ENCODE data around the gene PHF20.
"Not testable (repeated sequence)": the region's sequence is repeated elsewhere in the genome, so short reads cannot be mapped to it uniquely, and the experiment has no call there.

Gene PHF20

DNA sequence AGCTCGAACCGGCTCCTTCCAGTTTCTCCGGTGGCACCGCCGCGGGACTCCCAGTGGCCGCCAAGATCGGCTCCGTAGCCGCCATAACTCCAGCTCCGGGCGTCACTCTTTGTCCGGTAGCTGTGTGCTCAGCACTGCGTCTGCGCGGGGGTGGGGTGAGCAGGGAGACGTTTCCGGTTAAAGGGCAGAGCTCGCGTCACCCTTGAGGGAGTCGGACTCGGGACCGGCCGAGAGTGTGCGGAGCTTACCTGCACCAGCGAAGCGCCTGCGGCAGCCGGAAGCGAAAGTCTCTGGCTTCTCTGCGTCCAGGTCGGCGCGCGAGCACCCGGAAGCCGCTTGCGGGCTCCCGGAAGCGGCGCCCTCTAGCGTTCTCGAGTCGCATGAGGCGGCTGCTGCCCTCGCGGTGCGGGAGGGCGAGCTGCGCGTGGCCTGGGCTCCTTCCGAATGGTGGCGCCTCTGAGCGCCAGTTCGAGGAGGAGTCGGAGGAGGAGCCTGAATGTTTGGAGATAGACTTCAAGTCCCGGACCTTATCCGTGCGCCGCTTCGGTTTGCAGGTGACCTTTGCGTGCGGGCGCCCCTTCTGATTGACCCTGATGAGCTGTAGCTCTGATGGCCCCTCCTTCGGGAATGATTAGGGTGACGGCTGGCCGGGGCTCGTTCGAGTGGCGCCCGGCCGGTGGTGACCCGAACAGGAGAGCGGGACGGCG is 182.5 kb downstream of the PHF20 start, which contains the start of gene SCAND1:
SCAND1 (minus strand) TSS at position 303 of the 707 bp plus-strand sequence; CDS start at position 85, 218 bp downstream.
- peak; percentile 83 for DNase-seq (ENCODE audit: low read depth)
- H3K4me3 ChIP-seq (ENCODE audit: control insufficient read depth, low read depth, low read length): peak within 1 kb of the TSS; percentile 91
- TF ChIP-seq, protein P1, sequence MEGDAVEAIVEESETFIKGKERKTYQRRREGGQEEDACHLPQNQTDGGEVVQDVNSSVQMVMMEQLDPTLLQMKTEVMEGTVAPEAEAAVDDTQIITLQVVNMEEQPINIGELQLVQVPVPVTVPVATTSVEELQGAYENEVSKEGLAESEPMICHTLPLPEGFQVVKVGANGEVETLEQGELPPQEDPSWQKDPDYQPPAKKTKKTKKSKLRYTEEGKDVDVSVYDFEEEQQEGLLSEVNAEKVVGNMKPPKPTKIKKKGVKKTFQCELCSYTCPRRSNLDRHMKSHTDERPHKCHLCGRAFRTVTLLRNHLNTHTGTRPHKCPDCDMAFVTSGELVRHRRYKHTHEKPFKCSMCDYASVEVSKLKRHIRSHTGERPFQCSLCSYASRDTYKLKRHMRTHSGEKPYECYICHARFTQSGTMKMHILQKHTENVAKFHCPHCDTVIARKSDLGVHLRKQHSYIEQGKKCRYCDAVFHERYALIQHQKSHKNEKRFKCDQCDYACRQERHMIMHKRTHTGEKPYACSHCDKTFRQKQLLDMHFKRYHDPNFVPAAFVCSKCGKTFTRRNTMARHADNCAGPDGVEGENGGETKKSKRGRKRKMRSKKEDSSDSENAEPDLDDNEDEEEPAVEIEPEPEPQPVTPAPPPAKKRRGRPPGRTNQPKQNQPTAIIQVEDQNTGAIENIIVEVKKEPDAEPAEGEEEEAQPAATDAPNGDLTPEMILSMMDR (IDR thresholded peaks at IDR 0.05; ENCODE audit: control insufficient read depth, insufficient read depth, low read depth, low read length, missing control alignments): peak; percentile 88

DNA sequence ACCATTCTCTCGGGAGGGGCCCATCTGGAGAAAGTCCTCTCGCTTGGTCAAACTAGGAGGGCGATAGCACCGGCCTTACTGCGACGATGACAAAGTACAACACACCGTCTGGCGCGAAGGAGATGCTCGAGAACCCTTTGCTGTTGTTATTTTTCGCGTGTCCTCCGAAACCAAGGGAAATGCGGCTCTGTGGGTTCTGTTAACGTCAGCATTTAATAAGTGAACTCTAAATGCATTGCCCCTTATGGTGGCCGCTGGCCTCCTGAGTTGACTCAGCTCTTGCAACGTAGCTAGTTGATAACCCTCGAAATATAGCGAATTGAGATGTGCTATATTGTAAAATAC is 183.1 kb downstream of the PHF20 start:
- TF ChIP-seq, protein P1 (IDR thresholded peaks at IDR 0.05; ENCODE audit: control insufficient read depth, insufficient read depth, low read depth, low read length, missing control alignments): no peak
- DNase-seq (ENCODE audit: low read depth): no peak
- H3K4me3 ChIP-seq (ENCODE audit: control insufficient read depth, low read depth, low read length): peak overlapping the region; percentile 91

DNA sequence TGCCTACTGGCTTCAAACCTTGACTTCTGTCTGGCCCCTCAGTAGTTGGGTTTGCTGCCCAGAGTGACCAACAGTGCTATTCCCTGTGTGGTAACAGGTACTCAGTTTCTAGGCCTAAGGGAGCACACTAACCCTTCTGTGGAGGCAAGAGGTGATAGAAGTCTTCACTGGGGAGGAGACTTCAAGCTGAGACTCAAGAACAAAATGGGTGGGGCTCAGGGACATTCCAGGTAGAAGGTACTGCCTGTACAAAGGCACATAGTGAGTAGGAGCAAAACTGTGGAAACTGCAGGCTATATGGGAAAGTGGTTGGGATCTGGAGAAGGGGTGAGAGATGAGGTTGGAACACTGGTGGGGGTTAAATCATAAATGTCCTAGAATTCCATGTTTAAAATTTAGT is 184.8 kb downstream of the PHF20 start:
- no peak for DNase-seq (ENCODE audit: low read depth)
- TF ChIP-seq, protein P1 (IDR thresholded peaks at IDR 0.05; ENCODE audit: control insufficient read depth, insufficient read depth, low read depth, low read length, missing control alignments): no peak
- H3K4me3 ChIP-seq (ENCODE audit: control insufficient read depth, low read depth, low read length): no peak overlapping the region

DNA sequence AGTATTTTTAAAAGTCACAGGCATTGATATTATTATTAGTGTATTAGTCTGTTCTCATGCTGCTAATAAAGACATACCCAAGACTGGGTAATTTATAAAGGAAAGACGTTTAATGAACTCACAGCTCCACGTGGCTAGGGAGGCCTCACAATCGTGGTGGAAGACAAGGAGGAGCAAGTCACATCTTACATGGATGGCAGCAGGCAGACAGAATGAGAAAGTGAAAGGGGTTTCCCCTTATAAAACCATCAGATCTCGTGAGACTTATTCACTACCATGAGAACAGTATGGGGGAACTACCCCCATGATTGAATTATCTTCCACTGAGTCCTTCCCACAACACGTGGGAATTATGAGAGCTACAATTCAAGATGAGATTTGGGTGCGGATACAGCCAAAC is 187.5 kb downstream of the PHF20 start:
- DNase-seq (ENCODE audit: low read depth); H3K4me3 ChIP-seq (ENCODE audit: control insufficient read depth, low read depth, low read length): not testable (repeated sequence)

DNA sequence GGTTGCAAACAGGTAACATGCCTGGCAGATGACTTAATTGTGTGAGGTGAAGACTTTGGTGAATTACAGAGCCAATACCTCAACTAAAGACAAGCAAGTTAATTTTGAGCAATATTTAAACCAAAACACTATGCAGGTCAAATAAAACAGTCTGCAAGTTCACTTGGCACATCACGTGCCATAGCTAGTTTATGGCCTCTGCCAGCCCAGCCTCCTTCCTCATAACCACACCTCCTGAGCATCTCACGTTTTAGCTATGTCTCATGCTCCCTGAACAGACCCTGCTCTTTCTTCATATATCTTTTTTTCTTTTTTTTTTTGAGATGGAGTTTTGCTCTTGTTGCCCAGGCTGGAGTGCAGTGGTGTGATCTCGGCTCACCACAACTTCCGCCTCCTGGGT is 192.1 kb downstream of the PHF20 start:
- H3K4me3 ChIP-seq (ENCODE audit: control insufficient read depth, low read depth, low read length): no peak overlapping the region
- TF ChIP-seq, protein P1 (IDR thresholded peaks at IDR 0.05; ENCODE audit: control insufficient read depth, insufficient read depth, low read depth, low read length, missing control alignments): no peak
- DNase-seq (ENCODE audit: low read depth): no peak

DNA sequence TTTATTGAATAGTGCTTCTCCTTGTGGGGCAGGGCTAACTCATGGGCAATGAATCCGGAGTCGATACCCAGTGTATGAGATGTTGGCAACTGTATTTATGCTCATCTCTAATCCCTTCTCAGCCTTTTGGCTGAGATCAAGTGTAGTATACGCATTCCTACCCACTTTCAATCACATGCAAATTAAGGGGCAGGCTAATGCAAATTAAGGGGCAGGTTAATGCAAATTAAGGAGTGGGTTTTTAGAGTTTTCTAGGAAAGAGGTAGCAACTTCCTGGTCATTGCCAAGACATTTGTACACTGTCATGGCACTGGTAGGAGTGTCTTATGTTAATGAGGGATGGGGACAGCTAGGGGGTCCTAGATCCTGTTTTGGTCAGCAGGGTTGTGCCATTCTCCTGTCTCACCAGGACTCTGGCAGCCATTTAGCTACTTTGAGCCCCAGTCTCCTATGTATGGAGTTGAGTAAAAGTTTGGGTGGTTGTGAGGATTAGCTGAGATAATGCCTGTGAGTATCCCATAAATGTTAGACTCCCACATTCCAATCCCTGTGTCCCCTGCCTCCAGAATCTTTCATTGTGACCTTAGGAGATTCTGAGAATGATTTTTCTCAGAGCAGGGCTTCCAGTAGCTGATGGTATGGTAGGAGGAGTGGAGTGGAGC is 196.3 kb downstream of the PHF20 start, which contains the start of gene CNBD2:
CNBD2 (plus strand) TSS at position 612 of the 662 bp plus-strand sequence. CDS start 173 bp downstream, outside the sequence.
- no peak for DNase-seq (ENCODE audit: low read depth)
- TF ChIP-seq, protein P1 (IDR thresholded peaks at IDR 0.05; ENCODE audit: control insufficient read depth, insufficient read depth, low read depth, low read length, missing control alignments): no peak
- H3K4me3 ChIP-seq (ENCODE audit: control insufficient read depth, low read depth, low read length): no peak within 1 kb of the TSS

DNA sequence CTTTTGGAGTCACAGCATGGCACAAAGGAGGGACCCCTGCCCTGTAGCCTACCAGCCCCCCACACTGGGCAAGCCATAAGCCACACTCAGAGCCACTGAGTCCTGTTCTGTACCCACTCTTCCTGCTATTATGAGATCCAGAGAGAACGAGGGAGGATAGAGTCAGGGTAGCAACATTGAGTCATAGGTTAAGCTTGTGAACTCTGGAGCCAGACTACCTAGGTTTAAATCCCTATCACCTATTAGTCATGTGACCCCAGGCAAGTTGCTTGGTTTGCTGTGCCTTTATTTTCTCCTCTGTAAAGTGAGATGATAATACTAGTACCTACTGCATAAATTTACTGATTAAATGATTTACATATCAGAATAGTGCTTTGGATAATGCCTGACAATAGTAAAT is 197.1 kb downstream of the PHF20 start:
- no peak for DNase-seq (ENCODE audit: low read depth)
- H3K4me3 ChIP-seq (ENCODE audit: control insufficient read depth, low read depth, low read length): no peak overlapping the region
- TF ChIP-seq, protein P1 (IDR thresholded peaks at IDR 0.05; ENCODE audit: control insufficient read depth, insufficient read depth, low read depth, low read length, missing control alignments): no peak
